ENCODE data around the gene C2orf72. TPM values are rescaled to one million over a fixed set of nuclear protein-coding genes. Genes with fewer than 3 reads are reported as not detected.

Gene C2orf72
- total RNA-seq, 1 donor from 2014 or later = 0.84 TPM

DNA sequence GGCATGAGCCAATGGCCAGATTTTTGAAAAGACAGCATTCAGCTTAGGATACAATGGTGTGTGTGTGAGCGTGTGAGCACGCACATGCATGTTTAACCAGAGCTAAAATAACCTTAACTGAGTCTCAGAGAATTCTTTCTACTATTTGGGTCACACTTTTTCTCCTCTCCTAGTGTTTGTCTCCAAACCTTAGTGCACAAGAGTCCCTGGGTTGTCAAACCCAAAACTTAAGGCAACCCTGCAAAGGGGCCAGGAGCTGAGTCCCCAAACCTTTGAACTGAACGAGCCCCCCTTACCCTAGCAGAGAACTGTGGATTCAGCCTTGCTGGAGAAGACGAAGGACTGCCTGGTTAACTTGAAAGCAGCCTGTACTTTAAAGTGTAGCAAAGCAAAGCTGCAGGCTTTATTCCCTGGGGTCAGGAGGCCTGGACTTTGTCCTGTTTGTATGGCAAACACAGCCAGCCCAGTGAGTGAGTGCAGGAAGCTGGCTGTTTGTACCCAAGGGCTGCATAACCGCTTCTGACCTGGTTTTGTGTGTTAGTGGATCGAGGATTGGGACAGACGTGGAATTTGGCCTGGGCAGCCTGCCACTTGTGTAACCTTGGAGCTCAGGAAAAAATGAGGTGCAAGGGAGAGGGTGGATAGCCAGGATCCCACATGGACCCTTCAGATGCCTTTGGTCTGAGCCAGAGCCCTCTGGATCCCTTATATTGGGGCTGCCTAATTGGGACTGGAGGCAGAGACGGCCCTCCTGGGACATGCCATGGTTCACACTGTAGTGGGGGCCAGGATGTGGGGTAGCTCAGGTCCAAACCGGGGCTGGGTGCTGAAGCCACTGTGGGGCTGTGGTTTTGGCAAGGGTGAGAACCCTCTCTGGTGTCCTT, 12.9 kb downstream of the C2orf72 start:
- no peak overlapping the region for H3K9ac ChIP-seq (ENCODE audit: low read length)
- no peak for DNase-seq (ENCODE audit: low read depth)
- no peak overlapping the region for H3K27ac ChIP-seq (ENCODE audit: low read depth, low read length)
- no peaks in the 10 kb centered on the region for H3K9me3 Mint-ChIP-seq (ENCODE audit: unreplicated experiment)
- H3K9me3 ChIP-seq (ENCODE audit: insufficient read depth, low read depth, low read length) = no peaks in the 10 kb centered on the region
- no peak overlapping the region for H3K27ac Mint-ChIP-seq (ENCODE audit: unreplicated experiment)
- no peak overlapping the region for H3K4me3 Mint-ChIP-seq (ENCODE audit: unreplicated experiment)
- peaks cover 32% of the 10 kb centered on the region for H3K27me3 Mint-ChIP-seq (ENCODE audit: low read depth, unreplicated experiment)
- H3K36me3 ChIP-seq (ENCODE audit: insufficient read depth, low read length) = no peaks in the 10 kb centered on the region
- no peak overlapping the region for H3K4me2 ChIP-seq (ENCODE audit: low read length)
- H2AFZ ChIP-seq (ENCODE audit: low read depth, low read length) = no peak overlapping the region
- no peaks in the 10 kb centered on the region for H4K20me1 ChIP-seq (ENCODE audit: insufficient read depth, low read length)
- no peaks in the 10 kb centered on the region for H3K4me1 Mint-ChIP-seq (ENCODE audit: low read depth, unreplicated experiment)
- no peak overlapping the region for H3K4me3 ChIP-seq (ENCODE audit: insufficient read depth, low read depth, low read length)
- peaks cover 1% of the 10 kb centered on the region for H3K36me3 Mint-ChIP-seq (ENCODE audit: low read depth, unreplicated experiment)
- FAIRE-seq = no peak
- TF ChIP-seq, protein P1, sequence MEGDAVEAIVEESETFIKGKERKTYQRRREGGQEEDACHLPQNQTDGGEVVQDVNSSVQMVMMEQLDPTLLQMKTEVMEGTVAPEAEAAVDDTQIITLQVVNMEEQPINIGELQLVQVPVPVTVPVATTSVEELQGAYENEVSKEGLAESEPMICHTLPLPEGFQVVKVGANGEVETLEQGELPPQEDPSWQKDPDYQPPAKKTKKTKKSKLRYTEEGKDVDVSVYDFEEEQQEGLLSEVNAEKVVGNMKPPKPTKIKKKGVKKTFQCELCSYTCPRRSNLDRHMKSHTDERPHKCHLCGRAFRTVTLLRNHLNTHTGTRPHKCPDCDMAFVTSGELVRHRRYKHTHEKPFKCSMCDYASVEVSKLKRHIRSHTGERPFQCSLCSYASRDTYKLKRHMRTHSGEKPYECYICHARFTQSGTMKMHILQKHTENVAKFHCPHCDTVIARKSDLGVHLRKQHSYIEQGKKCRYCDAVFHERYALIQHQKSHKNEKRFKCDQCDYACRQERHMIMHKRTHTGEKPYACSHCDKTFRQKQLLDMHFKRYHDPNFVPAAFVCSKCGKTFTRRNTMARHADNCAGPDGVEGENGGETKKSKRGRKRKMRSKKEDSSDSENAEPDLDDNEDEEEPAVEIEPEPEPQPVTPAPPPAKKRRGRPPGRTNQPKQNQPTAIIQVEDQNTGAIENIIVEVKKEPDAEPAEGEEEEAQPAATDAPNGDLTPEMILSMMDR (IDR thresholded peaks at IDR 0.05; ENCODE audit: insufficient read depth, low read depth, low read length) = no peak
- no peak for TF ChIP-seq EZH2 (IDR thresholded peaks at IDR 0.05; ENCODE audit: insufficient read depth, low read length)
- H3K27me3 ChIP-seq (ENCODE audit: insufficient read depth, low read length) = peaks cover 25% of the 10 kb centered on the region
- no peaks in the 10 kb centered on the region for H3K79me2 ChIP-seq (ENCODE audit: insufficient read depth, low read length)
- H3K4me1 ChIP-seq (ENCODE audit: insufficient read depth, low read length) = peaks cover 3% of the 10 kb centered on the region

DNA sequence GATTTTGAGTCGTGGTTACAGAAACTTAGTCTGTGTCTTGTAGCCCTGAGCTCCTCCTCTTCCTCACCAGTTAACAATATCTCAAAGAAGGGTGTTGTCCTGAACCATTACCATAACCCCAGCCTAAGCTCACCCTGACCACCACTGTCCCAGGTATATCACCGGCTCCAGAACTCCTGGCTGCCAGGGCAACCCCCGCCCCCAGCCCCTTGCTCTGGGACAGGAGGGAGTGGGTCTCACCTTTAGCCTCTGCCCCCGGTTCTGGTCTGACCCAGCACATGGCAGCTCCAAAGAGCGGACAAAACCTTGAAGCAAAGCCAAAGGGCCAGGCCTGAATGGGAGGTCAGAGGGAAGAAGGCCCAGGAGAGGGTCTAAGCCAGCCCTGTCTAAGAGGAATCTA, 13.8 kb downstream of the C2orf72 start:
- Histone ChIP-seq H3K9ac (ENCODE audit: low read length) (no peak overlapping the region), H3K36me3 (ENCODE audit: insufficient read depth, low read length) (no peaks in the 10 kb centered on the region), H3K4me3 (ENCODE audit: insufficient read depth, low read depth, low read length) (no peak overlapping the region), H3K79me2 (ENCODE audit: insufficient read depth, low read length) (no peaks in the 10 kb centered on the region), H3K9me3 (ENCODE audit: insufficient read depth, low read depth, low read length) (no peaks in the 10 kb centered on the region), H3K4me2 (ENCODE audit: low read length) (no peak overlapping the region), H3K27me3 (ENCODE audit: insufficient read depth, low read length) (peaks cover 25% of the 10 kb centered on the region), H3K4me1 (ENCODE audit: insufficient read depth, low read length) (peaks cover 3% of the 10 kb centered on the region), H2AFZ (ENCODE audit: low read depth, low read length) (no peak overlapping the region), H3K27ac (ENCODE audit: low read depth, low read length) (no peak overlapping the region), H4K20me1 (ENCODE audit: insufficient read depth, low read length) (no peaks in the 10 kb centered on the region)
- H3K4me1 Mint-ChIP-seq (ENCODE audit: low read depth, unreplicated experiment) = no peaks in the 10 kb centered on the region
- H3K9me3 Mint-ChIP-seq (ENCODE audit: unreplicated experiment) = no peaks in the 10 kb centered on the region
- no peak overlapping the region for H3K27ac Mint-ChIP-seq (ENCODE audit: unreplicated experiment)
- DNase-seq (ENCODE audit: low read depth) = no peak
- TF ChIP-seq, protein P1 (IDR thresholded peaks at IDR 0.05; ENCODE audit: insufficient read depth, low read depth, low read length) = no peak
- no peak for TF ChIP-seq EZH2 (IDR thresholded peaks at IDR 0.05; ENCODE audit: insufficient read depth, low read length)
- H3K4me3 Mint-ChIP-seq (ENCODE audit: unreplicated experiment) = no peak overlapping the region
- no peak for FAIRE-seq
- peaks cover 30% of the 10 kb centered on the region for H3K27me3 Mint-ChIP-seq (ENCODE audit: low read depth, unreplicated experiment)
- peaks cover 1% of the 10 kb centered on the region for H3K36me3 Mint-ChIP-seq (ENCODE audit: low read depth, unreplicated experiment)

Data from astrocyte (in vitro differentiated cells and primary cell).